ENCODE data around the gene SHKBP1. TPM values are rescaled to one million over a fixed set of nuclear protein-coding genes. Genes with fewer than 3 reads are reported as not detected.

SHKBP1 gene
- polyA plus RNA-seq, 1 donor from 2014 or later, result 3.8 TPM

- no peaks in the 10 kb centered on the region for H4K20me1 ChIP-seq (ENCODE audit: insufficient read depth)
- H3K27me3 ChIP-seq (ENCODE audit: insufficient read depth, low read depth, low read length), result no peaks in the 10 kb centered on the region
- no peak for TF ChIP-seq RAD21 (conservative IDR thresholded peaks at IDR 0.05)
- TF ChIP-seq EZH2 (IDR thresholded peaks at IDR 0.05; ENCODE audit: borderline replicate concordance, insufficient read depth, low read length, poor library complexity, severe bottlenecking), result no peak
- TF ChIP-seq EP300 (conservative IDR thresholded peaks at IDR 0.05; ENCODE audit: poor library complexity, severe bottlenecking), result no peak
- no peak for TF ChIP-seq REST (IDR thresholded peaks at IDR 0.05; ENCODE audit: borderline replicate concordance)
- no peak for TF ChIP-seq POLR2AphosphoS5 (IDR thresholded peaks at IDR 0.05)
- TF ChIP-seq SMC3 (conservative IDR thresholded peaks at IDR 0.05; ENCODE audit: poor library complexity), result no peak
- TF ChIP-seq MXI1 (conservative IDR thresholded peaks at IDR 0.05; ENCODE audit: poor library complexity, severe bottlenecking), result no peak
- TF ChIP-seq TAF1 (IDR thresholded peaks at IDR 0.05; ENCODE audit: low read depth), result no peak
- TF ChIP-seq, protein P1, sequence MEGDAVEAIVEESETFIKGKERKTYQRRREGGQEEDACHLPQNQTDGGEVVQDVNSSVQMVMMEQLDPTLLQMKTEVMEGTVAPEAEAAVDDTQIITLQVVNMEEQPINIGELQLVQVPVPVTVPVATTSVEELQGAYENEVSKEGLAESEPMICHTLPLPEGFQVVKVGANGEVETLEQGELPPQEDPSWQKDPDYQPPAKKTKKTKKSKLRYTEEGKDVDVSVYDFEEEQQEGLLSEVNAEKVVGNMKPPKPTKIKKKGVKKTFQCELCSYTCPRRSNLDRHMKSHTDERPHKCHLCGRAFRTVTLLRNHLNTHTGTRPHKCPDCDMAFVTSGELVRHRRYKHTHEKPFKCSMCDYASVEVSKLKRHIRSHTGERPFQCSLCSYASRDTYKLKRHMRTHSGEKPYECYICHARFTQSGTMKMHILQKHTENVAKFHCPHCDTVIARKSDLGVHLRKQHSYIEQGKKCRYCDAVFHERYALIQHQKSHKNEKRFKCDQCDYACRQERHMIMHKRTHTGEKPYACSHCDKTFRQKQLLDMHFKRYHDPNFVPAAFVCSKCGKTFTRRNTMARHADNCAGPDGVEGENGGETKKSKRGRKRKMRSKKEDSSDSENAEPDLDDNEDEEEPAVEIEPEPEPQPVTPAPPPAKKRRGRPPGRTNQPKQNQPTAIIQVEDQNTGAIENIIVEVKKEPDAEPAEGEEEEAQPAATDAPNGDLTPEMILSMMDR (IDR thresholded peaks at IDR 0.05; ENCODE audit: poor library complexity, severe bottlenecking), result no peak
- no peak overlapping the region for H3K27ac ChIP-seq (ENCODE audit: low read length)
- no peaks in the 10 kb centered on the region for H3K9me2 ChIP-seq (ENCODE audit: insufficient read depth, low read length)
- H3K4me2 ChIP-seq (ENCODE audit: low read length), result no peak overlapping the region
- H2AFZ ChIP-seq (ENCODE audit: low read depth, low read length), result no peak overlapping the region
- H3K4me3 ChIP-seq (ENCODE audit: low read length), result no peak overlapping the region
- no peak overlapping the region for H3K9ac ChIP-seq (ENCODE audit: low read length)
- H3K9me3 ChIP-seq (ENCODE audit: low read length), result no peaks in the 10 kb centered on the region
- no peaks in the 10 kb centered on the region for H3F3A ChIP-seq (ENCODE audit: insufficient read depth, low read length, poor library complexity, severe bottlenecking)
- no peaks in the 10 kb centered on the region for H3K79me2 ChIP-seq (replicated peaks; ENCODE audit: insufficient read depth, low read length)
- no peaks in the 10 kb centered on the region for H3K36me3 ChIP-seq (ENCODE audit: insufficient read depth, low read length)
These were observed 11.6 kb downstream of the SHKBP1 start for GRCh38 chr19:40588110-40588854.

DNA sequence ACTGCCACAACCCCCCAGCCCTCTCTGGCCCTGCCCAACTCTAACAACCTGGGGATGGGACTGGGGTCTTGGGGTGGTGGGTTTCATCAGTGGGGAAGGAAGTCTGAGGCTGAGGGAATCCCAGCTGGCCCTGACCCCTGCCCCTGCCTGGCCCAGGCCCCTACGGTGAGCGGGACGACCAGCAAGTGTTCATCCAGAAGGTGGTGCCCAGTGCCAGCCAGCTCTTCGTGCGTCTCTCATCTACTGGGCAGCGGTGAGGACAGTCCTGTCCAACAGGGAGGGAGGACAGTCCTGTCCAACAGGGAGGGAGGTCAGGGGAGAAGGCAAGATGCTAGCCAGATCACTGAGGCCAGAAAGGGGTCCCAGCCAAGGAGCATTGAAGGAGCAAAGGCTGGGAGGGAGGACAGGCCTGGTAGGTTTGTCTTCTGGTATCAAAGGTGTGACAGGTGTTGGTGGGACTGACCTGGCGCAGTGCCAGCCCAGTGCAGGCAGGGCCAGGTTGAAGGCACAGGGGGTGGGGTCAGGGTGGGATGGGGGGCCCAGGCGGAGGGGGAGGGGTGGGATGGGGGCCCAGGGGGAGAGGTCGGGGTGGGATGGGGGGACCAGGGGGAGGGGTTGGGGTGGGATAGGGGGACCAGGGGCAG lies 12.4 kb downstream of the SHKBP1 start:
- no peak overlapping the region for H3K4me2 ChIP-seq (ENCODE audit: low read length)
- TF ChIP-seq TAF1 (IDR thresholded peaks at IDR 0.05; ENCODE audit: low read depth), result no peak
- TF ChIP-seq EP300 (conservative IDR thresholded peaks at IDR 0.05; ENCODE audit: poor library complexity, severe bottlenecking), result no peak
- TF ChIP-seq POLR2AphosphoS5 (IDR thresholded peaks at IDR 0.05), result no peak
- TF ChIP-seq, protein P1 (IDR thresholded peaks at IDR 0.05; ENCODE audit: poor library complexity, severe bottlenecking), result no peak
- TF ChIP-seq SMC3 (conservative IDR thresholded peaks at IDR 0.05; ENCODE audit: poor library complexity), result no peak
- no peak for TF ChIP-seq REST (IDR thresholded peaks at IDR 0.05; ENCODE audit: borderline replicate concordance)
- no peak for TF ChIP-seq MXI1 (conservative IDR thresholded peaks at IDR 0.05; ENCODE audit: poor library complexity, severe bottlenecking)
- TF ChIP-seq RAD21 (conservative IDR thresholded peaks at IDR 0.05), result no peak
- no peak for TF ChIP-seq EZH2 (IDR thresholded peaks at IDR 0.05; ENCODE audit: borderline replicate concordance, insufficient read depth, low read length, poor library complexity, severe bottlenecking)
- no peak overlapping the region for H3K27ac ChIP-seq (ENCODE audit: low read length)
- no peaks in the 10 kb centered on the region for H3K9me2 ChIP-seq (ENCODE audit: insufficient read depth, low read length)
- no peak overlapping the region for H3K9ac ChIP-seq (ENCODE audit: low read length)
- H4K20me1 ChIP-seq (ENCODE audit: insufficient read depth), result no peaks in the 10 kb centered on the region
- H3K36me3 ChIP-seq (ENCODE audit: insufficient read depth, low read length), result no peaks in the 10 kb centered on the region
- H3K27me3 ChIP-seq (ENCODE audit: insufficient read depth, low read depth, low read length), result no peaks in the 10 kb centered on the region
- H3F3A ChIP-seq (ENCODE audit: insufficient read depth, low read length, poor library complexity, severe bottlenecking), result no peaks in the 10 kb centered on the region
- no peak overlapping the region for H2AFZ ChIP-seq (ENCODE audit: low read depth, low read length)
- H3K4me3 ChIP-seq (ENCODE audit: low read length), result no peak overlapping the region
- H3K9me3 ChIP-seq (ENCODE audit: low read length), result no peaks in the 10 kb centered on the region
- H3K79me2 ChIP-seq (replicated peaks; ENCODE audit: insufficient read depth, low read length), result no peaks in the 10 kb centered on the region
